ENCODE results near the gene TLL2.

TLL2 gene

GRCh38 chr10:96420228-96421009, 93.3 kb downstream of the TLL2 start:
- no peak for DNase-seq (ENCODE audit: low read depth)

DNA sequence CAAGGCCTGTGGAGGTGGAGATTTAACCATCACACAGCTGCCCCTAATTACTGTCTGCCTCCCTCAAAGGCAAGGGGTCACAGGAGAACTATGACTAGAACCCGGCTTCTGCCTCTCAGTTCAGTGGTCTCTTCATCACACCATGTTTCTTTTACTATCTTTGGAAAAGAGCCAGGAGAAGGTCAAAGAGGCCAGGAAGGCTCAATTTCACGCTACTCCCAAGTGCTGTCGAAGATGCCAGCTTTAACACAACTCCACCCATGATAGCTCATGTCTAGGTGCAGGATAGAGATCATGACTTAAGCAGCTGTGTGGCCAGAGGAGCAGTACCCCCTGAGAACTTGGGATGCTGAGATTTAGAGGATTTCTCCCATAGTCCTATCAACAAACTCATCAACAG, 94.4 kb downstream of the TLL2 start:
- DNase-seq (ENCODE audit: low read depth): no peak

- no peak for DNase-seq (ENCODE audit: low read depth)
Measured at GRCh38 chr10:96418582-96418981, 95.1 kb downstream of the TLL2 start.

DNA sequence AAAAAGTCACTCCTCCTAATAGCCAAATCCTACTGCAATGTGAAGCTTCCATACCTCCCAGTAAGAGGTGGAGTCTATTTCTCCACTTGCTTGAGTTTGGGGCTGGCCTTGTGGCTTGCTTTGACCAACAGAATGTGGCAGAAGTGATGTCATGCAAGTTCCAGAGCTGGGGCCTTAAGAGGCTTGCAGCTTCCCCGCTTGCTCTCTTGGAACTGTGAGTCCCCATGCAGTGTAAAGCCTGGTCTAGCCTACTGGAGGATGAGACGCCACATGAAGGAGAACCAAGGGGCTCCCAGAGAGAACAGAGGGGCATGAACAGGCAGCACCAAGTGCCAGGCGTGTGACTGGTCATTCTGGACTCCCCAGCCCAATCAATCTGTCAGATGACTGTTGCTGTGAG, 96.3 kb downstream of the TLL2 start:
- DNase-seq (ENCODE audit: low read depth): no peak

DNA sequence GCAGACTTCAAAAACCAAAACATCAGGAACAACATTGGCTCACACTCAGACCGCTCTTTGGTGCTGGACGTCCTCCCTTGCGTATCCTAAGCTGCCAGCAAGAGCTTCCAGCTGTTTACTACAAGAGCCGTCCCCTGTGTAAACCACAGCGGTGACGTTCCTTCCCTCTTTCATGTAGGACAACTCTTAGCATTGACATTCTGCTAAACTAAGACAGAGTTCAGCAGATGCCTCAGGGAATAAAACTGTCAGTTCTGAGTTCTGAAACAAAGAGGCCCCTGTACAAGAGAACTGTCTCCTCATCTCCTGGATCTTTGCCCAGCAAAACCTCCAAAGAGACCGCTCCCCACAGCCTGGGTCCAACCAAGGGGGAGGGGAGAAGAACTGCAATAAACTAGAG, 97.1 kb downstream of the TLL2 start:
- DNase-seq (ENCODE audit: low read depth): no peak

- DNase-seq (ENCODE audit: low read depth): no peak
Measured at GRCh38 chr10:96415891-96416554, 97.7 kb downstream of the TLL2 start.

- DNase-seq (ENCODE audit: low read depth): no peak
Measured at GRCh38 chr10:96415150-96415890, 98.4 kb downstream of the TLL2 start.

DNA sequence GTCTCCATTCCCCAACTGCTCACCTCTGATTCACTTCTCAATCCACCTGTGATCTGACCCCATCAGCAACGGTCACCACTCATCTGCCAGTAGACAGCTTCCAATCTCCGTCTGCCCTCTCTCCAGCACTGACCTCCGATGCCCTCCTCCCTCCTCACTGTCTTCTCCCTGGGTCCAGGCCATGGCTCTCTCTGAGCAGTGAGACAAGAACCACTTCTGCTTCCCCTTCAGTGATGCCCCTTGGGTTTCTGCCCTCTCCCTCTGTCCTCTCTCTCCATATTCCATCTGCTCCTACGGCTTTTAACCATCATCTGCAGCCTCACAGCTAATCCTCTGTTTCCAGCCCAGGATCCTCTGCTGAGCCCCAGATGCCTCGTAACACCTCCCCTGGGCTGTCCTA, 99.4 kb downstream of the TLL2 start:
- DNase-seq (ENCODE audit: low read depth): no peak

- DNase-seq (ENCODE audit: low read depth): no peak
Measured at GRCh38 chr10:96413151-96413787, 100.5 kb downstream of the TLL2 start.

DNA sequence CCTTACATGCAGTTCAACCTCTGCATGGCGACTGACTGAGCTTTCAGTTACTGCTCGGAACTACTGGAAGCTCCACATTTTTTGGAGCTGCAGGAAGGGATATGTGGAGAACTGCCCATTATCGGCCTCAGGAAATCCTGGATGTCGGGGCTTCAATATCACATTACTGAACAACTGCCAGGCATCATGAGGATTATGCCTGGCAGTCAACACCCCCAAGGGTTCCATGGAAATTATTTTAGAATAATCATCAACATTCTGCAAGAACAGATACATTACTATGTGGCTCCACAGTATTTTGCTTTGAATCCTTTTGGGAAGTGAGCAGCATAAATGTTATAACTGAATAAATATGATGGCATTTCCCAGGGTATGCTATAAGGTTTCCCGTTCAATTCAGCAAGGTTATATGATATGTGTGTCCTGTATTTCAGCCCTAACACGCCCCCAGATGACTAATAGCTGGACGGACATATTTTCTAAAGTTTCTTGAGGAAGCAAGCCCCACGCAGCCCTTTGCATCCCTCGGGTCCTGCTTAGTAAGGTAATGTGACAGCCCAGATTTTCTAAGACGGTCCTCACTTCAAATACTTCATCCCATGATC, 101.9 kb downstream of the TLL2 start:
- DNase-seq (ENCODE audit: low read depth): no peak

GRCh38 chr10:96410296-96410695, 103.4 kb downstream of the TLL2 start:
- DNase-seq (ENCODE audit: low read depth): no peak

- DNase-seq (ENCODE audit: low read depth): no peak
Measured at GRCh38 chr10:96408201-96408600, 105.5 kb downstream of the TLL2 start.

DNA sequence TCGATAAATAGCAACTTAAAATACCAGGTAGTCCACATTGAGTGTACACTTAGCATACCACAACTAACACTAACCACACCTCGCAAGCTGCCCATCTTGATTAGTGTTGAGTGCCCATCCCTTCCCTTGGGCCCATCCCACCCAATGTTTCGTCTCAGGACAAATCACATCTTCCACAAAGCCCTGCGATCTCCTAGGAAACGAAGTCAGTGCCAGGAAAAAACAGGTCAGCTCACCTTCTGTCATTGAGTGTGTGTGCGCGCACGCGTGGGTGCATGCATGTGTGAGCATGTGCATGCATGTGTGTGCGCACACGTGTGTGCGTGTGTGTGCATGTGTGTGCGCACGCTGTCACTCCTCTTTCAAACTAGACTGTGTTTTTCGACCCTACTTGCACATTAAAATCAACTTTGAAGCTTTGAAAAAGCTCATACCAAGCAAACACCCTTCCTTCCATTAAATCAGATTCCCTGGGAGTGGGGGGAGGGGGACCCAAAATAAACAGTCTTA, 106.1 kb downstream of the TLL2 start:
- no peak for DNase-seq (ENCODE audit: low read depth)

GRCh38 chr10:96406091-96406490, 107.6 kb downstream of the TLL2 start:
- no peak for DNase-seq (ENCODE audit: low read depth)

DNA sequence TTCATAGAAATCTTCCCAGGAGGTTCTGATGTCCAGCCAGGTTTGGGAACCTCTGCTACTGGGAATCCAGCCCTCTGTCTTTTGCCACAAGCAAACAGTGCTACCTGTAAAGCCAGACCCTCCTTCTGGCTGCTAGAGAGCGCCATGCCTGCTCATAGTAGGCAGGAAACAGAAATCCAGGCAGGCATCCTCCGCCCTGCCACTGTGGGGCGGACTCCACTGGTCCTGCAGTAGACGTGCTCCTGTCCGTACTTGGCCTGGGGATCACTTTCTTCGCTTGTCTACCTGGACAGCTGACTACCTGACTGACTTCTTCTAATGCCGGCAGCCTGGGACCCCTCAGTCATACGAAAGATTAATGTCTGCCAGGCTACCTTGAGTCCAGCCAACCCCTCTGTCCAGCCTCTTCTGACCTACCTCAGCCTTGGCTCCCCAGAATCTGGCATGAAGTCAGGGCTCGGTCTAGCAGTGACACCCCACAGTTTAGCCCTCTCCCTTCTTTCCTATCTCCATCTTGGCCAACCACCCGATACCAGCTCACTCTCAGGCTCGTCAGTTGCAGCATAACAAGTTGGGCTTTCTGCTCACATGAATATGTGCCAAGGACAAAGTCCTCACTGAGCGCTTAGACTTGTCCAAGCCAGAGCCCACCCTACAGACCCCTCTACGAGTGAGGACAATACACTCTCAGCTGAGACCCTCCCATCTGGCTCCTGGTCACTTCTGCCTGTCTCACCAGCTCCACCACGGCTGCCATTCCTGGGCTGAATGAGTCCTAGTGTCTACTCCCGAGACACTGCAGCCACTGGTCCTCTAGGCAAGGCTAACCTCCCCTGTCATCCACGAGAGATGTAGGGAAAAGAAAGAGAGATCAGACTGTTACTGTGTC, 111.1 kb downstream of the TLL2 start:
- no peak for DNase-seq (ENCODE audit: low read depth)

DNA sequence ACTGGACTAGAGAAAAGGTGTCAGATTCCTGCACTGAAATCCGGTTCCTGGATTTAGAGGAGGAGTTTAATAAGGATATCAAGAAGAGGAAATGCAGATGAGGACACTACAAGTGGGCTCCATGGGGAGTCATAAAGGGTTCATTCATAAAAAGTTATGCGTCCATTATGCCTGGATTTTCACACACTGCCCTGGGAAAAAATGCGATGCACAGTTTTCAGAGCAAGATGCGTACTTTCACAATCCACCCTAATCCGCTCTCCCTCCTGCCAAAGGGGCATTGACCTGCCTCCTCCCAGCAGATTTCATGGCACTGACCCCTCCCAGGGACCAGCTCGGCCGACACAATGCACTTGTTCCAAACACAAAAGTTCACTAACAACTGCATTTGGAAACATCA, 112.7 kb downstream of the TLL2 start:
- DNase-seq (ENCODE audit: low read depth): no peak

- no peak for DNase-seq (ENCODE audit: low read depth)
Measured at GRCh38 chr10:96400465-96400864, 113.3 kb downstream of the TLL2 start.

DNA sequence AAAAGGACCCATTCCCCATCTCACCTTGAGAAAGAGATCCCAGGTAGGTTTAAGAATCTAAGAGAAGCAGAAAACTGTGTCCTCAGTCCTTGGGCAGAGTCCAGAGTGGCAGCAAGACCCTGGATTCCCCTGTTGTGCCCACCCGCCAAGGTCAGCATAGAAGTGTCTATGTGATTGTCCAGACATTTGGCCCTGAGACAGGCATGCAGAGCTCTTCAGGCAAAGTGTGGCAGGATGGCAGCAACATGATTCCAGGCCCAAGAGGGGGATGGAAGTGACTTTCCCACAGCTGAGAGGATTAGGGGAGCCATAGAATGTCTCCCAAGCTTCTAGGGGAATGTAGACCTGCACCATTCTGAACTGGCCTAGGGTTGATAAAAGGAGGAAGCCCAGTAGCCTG, 115.8 kb downstream of the TLL2 start:
- no peak for DNase-seq (ENCODE audit: low read depth)

DNA sequence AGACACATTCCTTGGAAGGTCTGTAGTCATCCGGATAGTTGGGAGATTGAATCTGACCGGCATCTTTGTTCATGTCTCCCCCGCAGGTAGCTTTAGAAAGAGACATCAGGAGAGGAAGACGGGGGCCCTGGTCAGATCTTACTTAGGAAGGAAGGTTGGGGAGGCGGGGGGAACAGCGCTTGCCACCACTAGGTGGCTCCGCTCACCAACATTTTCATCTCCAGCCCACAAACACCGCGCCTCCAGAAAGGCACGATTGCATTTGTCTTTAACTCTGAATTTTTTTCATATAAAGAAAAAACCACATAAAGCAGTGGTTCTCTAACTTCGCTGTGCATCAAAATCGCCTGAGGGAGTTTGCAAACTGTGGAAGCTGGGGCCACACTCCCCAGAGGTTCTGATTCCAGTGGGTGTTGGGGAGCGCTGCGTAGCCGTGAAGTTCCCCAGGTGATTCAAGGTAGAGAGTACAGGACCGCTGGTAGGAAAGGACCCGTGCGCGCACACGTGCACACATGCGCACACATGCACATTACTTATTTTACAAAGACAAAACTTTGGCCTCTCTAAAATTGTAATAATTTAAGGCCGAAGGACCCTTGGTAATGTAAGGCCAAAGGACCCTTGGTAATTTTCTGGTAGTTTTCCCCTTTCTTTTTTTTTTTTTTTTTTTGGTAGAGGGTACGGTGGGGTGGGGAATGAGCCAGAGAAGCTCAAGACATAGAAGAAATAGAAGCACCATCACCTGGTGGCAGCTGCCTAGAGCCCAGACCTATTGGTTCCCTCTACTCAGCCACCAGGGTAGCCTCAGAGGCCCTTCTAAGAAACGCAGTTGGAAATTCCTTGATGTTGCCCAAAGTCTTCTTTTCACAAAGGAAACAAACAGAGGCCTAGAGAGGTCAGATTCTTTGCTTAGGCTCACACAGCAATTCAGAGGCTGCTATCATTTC, 117.5 kb downstream of the TLL2 start:
- DNase-seq (ENCODE audit: low read depth): peak; percentile 23

- DNase-seq (ENCODE audit: low read depth): no peak
Measured at GRCh38 chr10:96390460-96390864, 123.3 kb downstream of the TLL2 start.

Measured in stimulated activated CD8-positive, alpha-beta memory T cell treated with anti-CD3 and anti-CD28 coated beads, Interleukin-15, amount 100 ng/mL, for 1 hour (primary cell).